ENCODE data around the gene LRIG3. TPM values are rescaled to one million over a fixed set of nuclear protein-coding genes. Genes with fewer than 3 reads are reported as not detected.

The LRIG3 gene
- total and polyA plus RNA-seq, 2 of the 4 experiments (the other 2 are of a cell fraction), result 26.4 to 71.2 TPM

- Histone ChIP-seq H3K23ac (ENCODE audit: low read depth, low read length) (peak overlapping the region; percentile 61; the same call in 1 of the 2 replicates), H2AK5ac (ENCODE audit: low read depth, low read length) (no peak overlapping the region), H4K20me1 (ENCODE audit: insufficient read depth, low read length) (no peaks in the 10 kb centered on the region; the same call in 1 of the 2 replicates), H2BK120ac (ENCODE audit: low read depth, low read length) (peak overlapping the region; percentile 60), H3K9ac (ENCODE audit: low read depth, low read length) (peak overlapping the region; percentile 14), H3K4me3 (ENCODE audit: insufficient read depth, low read depth, low read length) (peak overlapping the region; percentile 2; the same call in 1 of the 2 replicates), H3K9me3 (ENCODE audit: control insufficient read depth, insufficient read depth, low read length) (no peaks in the 10 kb centered on the region), H3K56ac (ENCODE audit: extremely low read depth, insufficient read depth, low read length) (peak overlapping the region; percentile 42; the same call in 1 of the 2 replicates), H2AK9ac (replicated peaks; ENCODE audit: low read depth, low read length, poor library complexity) (no peak overlapping the region), H4K8ac (ENCODE audit: low read depth in 2 of 2, low read length in 2 of 2) (peak overlapping the region in 1 of 2 experiments; percentile 51; a peak in 2 of 4 replicates), H3K18ac (ENCODE audit: low read depth, low read length) (peak overlapping the region; percentile 33; the same call in 1 of the 2 replicates), H4K5ac (ENCODE audit: low read depth, low read length) (no peak overlapping the region), H3K27me3 (ENCODE audit: control insufficient read depth, insufficient read depth, low read length) (no peaks in the 10 kb centered on the region), H3K79me1 (ENCODE audit: low read depth in 1 of 2, low read length in 2 of 2) (peaks cover 13 to 35% of the 10 kb centered on the region in 2 experiments), H3K4me2 (ENCODE audit: low read depth, low read length) (peak overlapping the region; percentile 84), H3K27ac (ENCODE audit: insufficient read depth, low read length) (peak overlapping the region; percentile 22; the same call in 1 of the 2 replicates), H2AFZ (replicated peaks; ENCODE audit: low read length, poor library complexity) (no peak overlapping the region), H2BK20ac (ENCODE audit: low read depth, low read length) (peak overlapping the region; percentile 54; the same call in 1 of the 2 replicates), H3K4ac (ENCODE audit: low read depth, low read length) (peak overlapping the region; percentile 14; the same call in 1 of the 2 replicates), H3K9me1 (ENCODE audit: insufficient read depth, low read length) (peaks cover 2% of the 10 kb centered on the region; the same call in 1 of the 2 replicates), H3K4me1 (ENCODE audit: control insufficient read depth, insufficient read depth, low read length) (peaks cover 2% of the 10 kb centered on the region), H2BK5ac (ENCODE audit: low read depth, low read length, poor library complexity, severe bottlenecking) (peak overlapping the region; percentile 22), H2BK15ac (ENCODE audit: low read depth, low read length) (peak overlapping the region; percentile 42; the same call in 1 of the 3 replicates), H4K91ac (ENCODE audit: insufficient read depth, low read depth, low read length) (no peak overlapping the region), H3K36me3 (ENCODE audit: control insufficient read depth, insufficient read depth, low read length) (peaks cover 14% of the 10 kb centered on the region), H3K14ac (replicated peaks; ENCODE audit: low read depth, low read length) (peak overlapping the region; percentile 4; the same call in 1 of the 2 replicates)
- no TSS peak for BruUV-seq (replicated peaks)
- POLR2A ChIA-PET (ENCODE audit: unreplicated experiment), result no interaction called here
- dilution Hi-C loops (cut with HindIII; ENCODE audit: low sequenced_read_pairs, unreplicated experiment), result no loop called here
- TF ChIP-seq RFX5 (IDR thresholded peaks at IDR 0.05; ENCODE audit: low read depth, low read length), result no peak
- TF ChIP-seq MAFK (IDR thresholded peaks at IDR 0.05; ENCODE audit: low read depth, low read length), result no peak
- no peak for TF ChIP-seq MAZ (IDR thresholded peaks at IDR 0.05; ENCODE audit: borderline replicate concordance, low read depth, low read length)
- no peak for TF ChIP-seq CHD1 (IDR thresholded peaks at IDR 0.05; ENCODE audit: low read depth, low read length)
- TF ChIP-seq RAD21 (IDR thresholded peaks at IDR 0.05; ENCODE audit: low read length), result no peak
- TF ChIP-seq NFE2L2 (IDR thresholded peaks at IDR 0.05; ENCODE audit: low read depth, low read length), result no peak
- no peak for TF ChIP-seq RCOR1 (IDR thresholded peaks at IDR 0.05; ENCODE audit: insufficient replicate concordance, low read length)
- peak; percentile 30; the same call in 1 of the 2 replicates for TF ChIP-seq MXI1 (IDR thresholded peaks at IDR 0.05; ENCODE audit: borderline replicate concordance, low read depth, low read length)
- WGBS, 2 experiments (ENCODE audit: extremely low coverage in 2 of 2, insufficient read length in 1 of 2), result no CpG with 5 or more reads among the region's 4 CpGs
- peak; percentile 71 for DNase-seq
- CTCF ChIA-PET, result interaction anchor here (2.0 kb wide), 1 partner anchor 376 kb away, joined by 4 read pairs; no protein-coding TSS in a partner anchor
- in situ Hi-C loops (cut with MboI; ENCODE audit: low sequenced_read_pairs), result loop anchor here (10.0 kb wide), 1 partner anchor 169 kb away; no protein-coding TSS in a partner anchor
- intact Hi-C loops (cut with micrococcal nuclease), result loop anchor here (2.0 to 5.0 kb wide), 5 partner anchors 38 to 928 kb away; no protein-coding TSS in a partner anchor
- no peak for ATAC-seq (ENCODE audit: low read depth)
Measured at GRCh38 chr12:58915634-58916033, 4.7 kb downstream of the LRIG3 start.
